Ovary (tissue), 3 donors: ENCODE data around the gene MDFI.

ENCODE experiments used
- EP300 ChIP-seq: sonication (generic); formaldehyde crosslinking; IDR thresholded peaks from one replicate; pipeline ENCODE4 v1.6.1; 2017; ENCODE audit warnings: antibody characterized with exemption
- POLR2A ChIP-seq: fragments of 450-650 bp; IDR thresholded peaks from one replicate; pipeline ENCODE4 v1.6.1; 2017; ENCODE audit warnings: antibody characterized with exemption, mild to moderate bottlenecking, moderate library complexity
- TF ChIP-seq, protein P1 (sequence below), 3 donors: fragments of 450-650 bp in 2 of 3; fragments of 200-600 bp in 1 of 3; IDR thresholded peaks; one replicate each; pipeline versions ENCODE4 v1.5.1 to v1.8.0; 2016 to 2022; ENCODE audit warnings: antibody characterized with exemption in 3 of 3, mild to moderate bottlenecking in 1 of 3
- donor health status: DM: no; HTN: no; CAD: no.

DNA sequence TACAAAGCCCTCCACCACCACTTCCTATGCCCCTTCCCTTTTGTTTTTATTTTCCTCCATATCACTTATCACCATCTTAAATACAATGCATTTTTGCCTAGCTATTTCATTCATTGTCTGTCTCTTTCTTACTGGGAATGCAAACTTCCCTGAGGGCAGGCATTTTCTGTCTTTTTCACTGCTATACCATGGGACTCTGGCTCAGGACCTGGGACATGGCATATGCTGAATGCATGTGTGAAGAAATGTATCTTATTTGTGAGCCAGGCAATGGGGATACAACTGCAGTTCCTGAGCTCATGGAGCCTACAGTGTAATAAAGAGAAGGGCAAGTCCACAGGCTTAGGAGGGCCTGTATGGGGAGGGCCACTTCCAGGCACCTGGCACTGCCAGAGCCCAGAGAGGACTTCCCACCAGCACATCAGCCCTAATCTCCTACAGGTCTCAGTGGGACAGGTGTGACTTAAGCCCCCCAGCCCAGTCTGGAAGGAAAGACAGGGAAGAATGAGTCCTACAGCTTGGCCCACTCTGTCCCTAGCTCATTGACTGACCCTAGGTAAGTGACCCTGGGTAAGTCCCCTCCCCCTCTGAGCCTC is 53.9 kb downstream of the MDFI start:
- TF ChIP-seq, protein P1, sequence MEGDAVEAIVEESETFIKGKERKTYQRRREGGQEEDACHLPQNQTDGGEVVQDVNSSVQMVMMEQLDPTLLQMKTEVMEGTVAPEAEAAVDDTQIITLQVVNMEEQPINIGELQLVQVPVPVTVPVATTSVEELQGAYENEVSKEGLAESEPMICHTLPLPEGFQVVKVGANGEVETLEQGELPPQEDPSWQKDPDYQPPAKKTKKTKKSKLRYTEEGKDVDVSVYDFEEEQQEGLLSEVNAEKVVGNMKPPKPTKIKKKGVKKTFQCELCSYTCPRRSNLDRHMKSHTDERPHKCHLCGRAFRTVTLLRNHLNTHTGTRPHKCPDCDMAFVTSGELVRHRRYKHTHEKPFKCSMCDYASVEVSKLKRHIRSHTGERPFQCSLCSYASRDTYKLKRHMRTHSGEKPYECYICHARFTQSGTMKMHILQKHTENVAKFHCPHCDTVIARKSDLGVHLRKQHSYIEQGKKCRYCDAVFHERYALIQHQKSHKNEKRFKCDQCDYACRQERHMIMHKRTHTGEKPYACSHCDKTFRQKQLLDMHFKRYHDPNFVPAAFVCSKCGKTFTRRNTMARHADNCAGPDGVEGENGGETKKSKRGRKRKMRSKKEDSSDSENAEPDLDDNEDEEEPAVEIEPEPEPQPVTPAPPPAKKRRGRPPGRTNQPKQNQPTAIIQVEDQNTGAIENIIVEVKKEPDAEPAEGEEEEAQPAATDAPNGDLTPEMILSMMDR (IDR thresholded peaks at IDR 0.05): no peak
- TF ChIP-seq POLR2A (no peak), EP300 (no peak)
